Right lobe of liver (tissue), 6 donors: ENCODE measurements around the gene C9orf152. TPM values are rescaled to one million over a fixed set of nuclear protein-coding genes. Genes with fewer than 3 reads are reported as not detected.

Source experiments
- ATAC-seq, 4 donors: fragments of 200-7000 bp; cut with Tn5 transposase; one replicate each; pipeline ENCODE4 v1.9.1; 2020; ENCODE audit warnings: mild to moderate bottlenecking in 4 of 4, moderate library complexity in 4 of 4
- DNase-seq, 3 donors: peaks; one replicate each; pipeline ENCODE4 v3.0.0-alpha.2; 2020
- H3K27ac ChIP-seq, 3 donors: fragments of 200-600 bp; one replicate each; pipeline ENCODE4 v1.8.0; 2022
- H3K27me3 ChIP-seq, 2 donors: fragments of 200-600 bp; one replicate each; pipeline ENCODE4 v1.8.0; 2022
- H3K36me3 ChIP-seq, 4 donors: fragments of 200-600 bp; sonication (generic) in 1 of 4; one replicate each; pipeline versions ENCODE4 v1.5.1 to v1.8.0; 2017 to 2022; ENCODE audit warnings: control low read depth in 1 of 4
- H3K4me1 ChIP-seq, 4 donors: fragments of 200-600 bp; sonication (generic) in 1 of 4; one replicate each; pipeline versions ENCODE4 v1.5.1 to v1.8.0; 2017 to 2022; ENCODE audit warnings: control low read depth in 1 of 4
- H3K4me3 ChIP-seq, 3 donors: fragments of 200-600 bp; one replicate each; pipeline ENCODE4 v1.8.0; 2022
- H3K9me3 ChIP-seq, 4 donors: fragments of 200-600 bp; sonication (generic) in 1 of 4; one replicate each; pipeline versions ENCODE4 v1.5.1 to v1.8.0; 2017 to 2022; ENCODE audit warnings: control low read depth in 1 of 4
- POLR2A ChIP-seq: fragments of 450-650 bp; IDR thresholded peaks from one replicate; pipeline ENCODE4 v1.6.1; 2017; ENCODE audit warnings: antibody characterized with exemption, mild to moderate bottlenecking
- WGBS: methylation state at CpG from one replicate; pipeline ENCODE4 v1.1.6; 2018; ENCODE audit warnings: low coverage, low lambda C conversion rate; ENCODE audit not compliant: insufficient coverage; ENCODE audit errors: missing lambda C conversion rate; 5-methylcytosine and 5-hydroxymethylcytosine counted together
- intact Hi-C, 2 donors: fragments of 100-400 bp; cut with DNase I; formaldehyde crosslinking; loops; one replicate each; pipeline versions ENCODE4 v1.11.2 to v1.14.1; 2022
- total RNA-seq, 6 experiments: library from RNA; depleted of rRNA in 2 of 6; stranded (reverse); fragments of >200 nt in 2 of 6; fragmentation: NEBNext Ultra II Directional in 3 of 6; extraction: Animal tissue kit (Norgen Biotek cat#: 25700) in 3 of 6; gene quantifications; one replicate each; pipeline versions ENCODE4 v1.1.0 to v1.2.4, GENCODE V29; 2016 to 2023
- TF ChIP-seq, protein P1 (sequence below), 4 donors: fragments of 200-600 bp in 3 of 4; fragments of 450-650 bp in 1 of 4; IDR thresholded peaks; one replicate each; pipeline versions ENCODE4 v1.5.1 to v1.8.0; 2016 to 2022; ENCODE audit warnings: antibody characterized with exemption in 4 of 4, mild to moderate bottlenecking in 2 of 4
- donor health status: DM: no; HTN: yes; CAD: no.
- donor health status: DM: no; HTN: no; CAD: no.
- donor health status: DM: no; HTN: no; CAD: no.
- donor health status: DM: no; HTN: yes; CAD: no.
- donor health status: DM: no; HTN: yes; CAD: no.

Gene C9orf152
- total RNA-seq, 6 experiments from 2014 or later, result 0.06 to 3.5 (median 0.74) TPM; not detected in 2

GRCh38 chr9:110161940-110162339, 46.0 kb downstream of the C9orf152 start:
- Histone ChIP-seq H3K9me3 (no peaks in the 10 kb centered on the region), H3K36me3 (no peaks in the 10 kb centered on the region), H3K4me3 (no peak overlapping the region), H3K27me3 (no peaks in the 10 kb centered on the region), H3K27ac (no peak overlapping the region), H3K4me1 (no peaks in the 10 kb centered on the region)
- no peak for ATAC-seq
- no peak for DNase-seq
- TF ChIP-seq, protein P1, sequence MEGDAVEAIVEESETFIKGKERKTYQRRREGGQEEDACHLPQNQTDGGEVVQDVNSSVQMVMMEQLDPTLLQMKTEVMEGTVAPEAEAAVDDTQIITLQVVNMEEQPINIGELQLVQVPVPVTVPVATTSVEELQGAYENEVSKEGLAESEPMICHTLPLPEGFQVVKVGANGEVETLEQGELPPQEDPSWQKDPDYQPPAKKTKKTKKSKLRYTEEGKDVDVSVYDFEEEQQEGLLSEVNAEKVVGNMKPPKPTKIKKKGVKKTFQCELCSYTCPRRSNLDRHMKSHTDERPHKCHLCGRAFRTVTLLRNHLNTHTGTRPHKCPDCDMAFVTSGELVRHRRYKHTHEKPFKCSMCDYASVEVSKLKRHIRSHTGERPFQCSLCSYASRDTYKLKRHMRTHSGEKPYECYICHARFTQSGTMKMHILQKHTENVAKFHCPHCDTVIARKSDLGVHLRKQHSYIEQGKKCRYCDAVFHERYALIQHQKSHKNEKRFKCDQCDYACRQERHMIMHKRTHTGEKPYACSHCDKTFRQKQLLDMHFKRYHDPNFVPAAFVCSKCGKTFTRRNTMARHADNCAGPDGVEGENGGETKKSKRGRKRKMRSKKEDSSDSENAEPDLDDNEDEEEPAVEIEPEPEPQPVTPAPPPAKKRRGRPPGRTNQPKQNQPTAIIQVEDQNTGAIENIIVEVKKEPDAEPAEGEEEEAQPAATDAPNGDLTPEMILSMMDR (IDR thresholded peaks at IDR 0.05), result no peak
- no peak for TF ChIP-seq POLR2A
- WGBS, result 60% methylated on average over 4 of the region's 4 CpGs
- intact Hi-C loops, result no loop called here

GRCh38 chr9:110160685-110161084, 47.3 kb downstream of the C9orf152 start:
- WGBS, result 74% methylated on average over 5 of the region's 7 CpGs
- no peak for ATAC-seq

DNA sequence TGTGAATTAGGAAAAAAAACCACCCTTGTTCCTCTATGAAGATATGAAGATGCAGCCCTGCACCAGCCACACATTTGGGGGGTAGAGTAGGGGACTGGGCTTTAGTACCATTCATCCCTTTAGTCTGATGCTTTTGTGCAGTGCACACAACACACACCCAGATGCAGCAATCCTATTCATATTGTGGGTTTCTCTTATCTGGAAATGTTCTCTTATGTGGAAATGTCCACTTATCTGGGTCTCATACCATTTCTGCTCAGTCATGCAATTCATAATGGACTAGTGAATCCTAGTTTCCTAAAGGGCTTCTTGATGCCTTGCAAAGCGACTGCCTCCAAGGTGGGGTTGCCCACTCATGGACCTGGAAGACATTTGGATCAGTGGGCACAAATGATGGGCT, 47.8 kb downstream of the C9orf152 start:
- no peak overlapping the region for H3K4me3 ChIP-seq
- DNase-seq (no peak), ATAC-seq (no peak)
- H3K4me1 ChIP-seq, result no peaks in the 10 kb centered on the region
- H3K9me3 ChIP-seq, result no peaks in the 10 kb centered on the region
- no peaks in the 10 kb centered on the region for H3K27me3 ChIP-seq
- no peak for TF ChIP-seq POLR2A
- TF ChIP-seq, protein P1 (IDR thresholded peaks at IDR 0.05), result no peak
- H3K27ac ChIP-seq, result no peak overlapping the region
- 100% methylated on average over 1 of the region's 1 CpG for WGBS
- H3K36me3 ChIP-seq, result no peaks in the 10 kb centered on the region
- intact Hi-C loops, result no loop called here

More at GRCh38 chr9:110160685-110161084, 47.3 kb downstream of the C9orf152 start:
- DNase-seq, result no peak
- H3K27ac ChIP-seq, result no peak overlapping the region
- no peak overlapping the region for H3K4me3 ChIP-seq
- TF ChIP-seq, protein P1 (IDR thresholded peaks at IDR 0.05), result no peak
- no peak for TF ChIP-seq POLR2A
- H3K36me3 ChIP-seq, result no peaks in the 10 kb centered on the region
- H3K27me3 ChIP-seq, result no peaks in the 10 kb centered on the region
- intact Hi-C loops, result no loop called here
- H3K4me1 ChIP-seq, result no peaks in the 10 kb centered on the region
- H3K9me3 ChIP-seq, result no peaks in the 10 kb centered on the region

GRCh38 chr9:110157823-110158664, 49.9 kb downstream of the C9orf152 start:
- TF ChIP-seq POLR2A, result no peak
- TF ChIP-seq, protein P1 (IDR thresholded peaks at IDR 0.05), result no peak
- ATAC-seq (peak; percentile 10 to 39 (median 36)), DNase-seq (no peak)
- H3K27ac ChIP-seq, result no peak overlapping the region
- H3K4me3 ChIP-seq, result no peak overlapping the region
- H3K36me3 ChIP-seq, result no peaks in the 10 kb centered on the region
- H3K27me3 ChIP-seq, result no peaks in the 10 kb centered on the region
- no peaks in the 10 kb centered on the region for H3K4me1 ChIP-seq
- intact Hi-C loops, result loop anchor here (10.0 kb wide), 1 partner anchor 253 kb away; no protein-coding TSS in a partner anchor
- H3K9me3 ChIP-seq, result no peaks in the 10 kb centered on the region
- 48% methylated on average over 7 of the region's 9 CpGs for WGBS
